K562 (cell line): Measurements from ENCODE around the gene PLCL1. TPM values are rescaled to one million over a fixed set of nuclear protein-coding genes. Genes with fewer than 3 reads are reported as not detected.

Experiments used
- ATAC-seq: fragments of 200-7000 bp; cut with Tn5 transposase; 3 replicates; pipeline ENCODE4 v1.9.1; 2020; ENCODE audit warnings: moderate library complexity
- BruUV-seq: library from RNA; stranded (reverse); fragments of 400-500 nt; replicated peaks from 2 replicates; lab custom pipeline; 2021; lab: Mats Ljungman, UMichigan
- CTCF ChIA-PET: fragments of 300-600 bp; formaldehyde crosslinking; extraction: SDS; loops from one replicate; lab custom pipeline; 2021; ENCODE audit warnings: low intra/inter-chr PET ratio; lab: Yijun Ruan, JAX
- POLR2A ChIA-PET: fragments of 300-600, 350-650 bp; sonication (Branson Sonifier 250); formaldehyde crosslinking; extraction: SDS; loops from one replicate; lab custom pipeline; 2021; ENCODE audit warnings: antibody characterized with exemption, inconsistent platforms; lab: Yijun Ruan, JAX
- DNase-seq, 4 experiments: peaks; one replicate each; pipeline versions ENCODE4 v3.0.0 to v3.0.0-alpha.2; 2011 to 2018; ENCODE audit warnings: low spot score in 3 of 4, mixed read lengths in 3 of 4; ENCODE audit errors: extremely low read depth in 1 of 4
- FAIRE-seq: peaks from 2 replicates; lab custom pipeline; 2011; peaks lifted over from hg19 to GRCh38; lab: Jason Lieb, UNC
- H2AFZ ChIP-seq: 2 replicates; pipeline ENCODE4 v1.6.0; 2011; ENCODE audit warnings: low read depth, low read length, control low read depth, inconsistent platforms
- H3K27ac ChIP-seq: fragments of 200-600 bp; 3 replicates; pipeline ENCODE4 v1.8.0; 2011; ENCODE audit warnings: low read depth, mild to moderate bottlenecking, control low read depth, inconsistent platforms, low read length, moderate library complexity, mixed read lengths; ENCODE audit errors: extremely low read depth
- H3K27me3 ChIP-seq, 2 experiments: fragments of 300-600 bp in 1 of 2; 2 replicates in 1 of 2; 3 replicates in 1 of 2; pipeline versions ENCODE4 v1.6.0 to v1.8.0; 2011; ENCODE audit warnings: inconsistent platforms in 2 of 2, low read length in 2 of 2, mild to moderate bottlenecking in 1 of 2, mixed read lengths in 1 of 2, moderate library complexity in 1 of 2; ENCODE audit not compliant: control insufficient read depth in 2 of 2, insufficient read depth in 2 of 2
- H3K36me3 ChIP-seq: fragments of 300-600 bp; 3 replicates; pipeline ENCODE4 v1.8.0; 2011; ENCODE audit warnings: mild to moderate bottlenecking, low read length, inconsistent platforms; ENCODE audit not compliant: control insufficient read depth, insufficient read depth
- H3K4me1 ChIP-seq, 2 experiments: fragments of 200-600 bp in 1 of 2; replicated peaks in 1 of 2; 2 replicates in 1 of 2; 3 replicates in 1 of 2; pipeline versions ENCODE4 v1.5.1 to v1.8.0; 2011; ENCODE audit warnings: inconsistent platforms in 2 of 2, low read length in 2 of 2, mild to moderate bottlenecking in 1 of 2, mixed read lengths in 1 of 2, moderate library complexity in 1 of 2; ENCODE audit not compliant: control insufficient read depth in 2 of 2, insufficient read depth in 2 of 2
- H3K4me2 ChIP-seq: 2 replicates; pipeline ENCODE4 v1.6.1; 2011; ENCODE audit warnings: low read length, control low read depth, inconsistent platforms, mixed read lengths; ENCODE audit not compliant: insufficient read depth
- H3K4me3 ChIP-seq: fragments of 200-600 bp; sonication (generic), shearing (Covaris generic); 2 replicates; pipeline ENCODE4 v1.5.1; 2016; ENCODE audit warnings: control low read depth, inconsistent platforms
- H3K79me2 ChIP-seq: fragments of 200-600 bp; 3 replicates; pipeline ENCODE4 v1.8.0; 2011; ENCODE audit warnings: low read length, inconsistent platforms; ENCODE audit not compliant: control insufficient read depth, insufficient read depth
- H3K9ac ChIP-seq, 2 experiments: 2 replicates each; pipeline versions ENCODE4 v1.6.0 to v1.6.1; 2011; ENCODE audit warnings: low read depth in 2 of 2, low read length in 2 of 2, control low read depth in 1 of 2, inconsistent platforms in 1 of 2, mild to moderate bottlenecking in 1 of 2, mixed read lengths in 1 of 2; ENCODE audit not compliant: insufficient read depth in 1 of 2
- H3K9me1 ChIP-seq: one replicate; pipeline ENCODE4 v1.6.0; 2011; ENCODE audit warnings: inconsistent platforms, mild to moderate bottlenecking, low read length, moderate library complexity; ENCODE audit not compliant: control insufficient read depth, insufficient read depth
- H3K9me3 ChIP-seq: replicated peaks from 2 replicates; pipeline ENCODE4 v1.5.1; 2011; ENCODE audit warnings: low read depth, low read length, inconsistent platforms; ENCODE audit not compliant: control insufficient read depth, insufficient read depth
- H4K20me1 ChIP-seq: replicated peaks from 2 replicates; pipeline ENCODE4 v1.6.1; 2011; ENCODE audit warnings: low read length, inconsistent platforms, mixed read lengths; ENCODE audit not compliant: control insufficient read depth, insufficient read depth
- ARHGAP35 ChIP-seq: fragments of 450-650 bp; IDR thresholded peaks from 2 replicates; pipeline ENCODE4 v1.6.1; 2018; ENCODE audit not compliant: partially characterized antibody
- GABPB2 ChIP-seq: fragments of 250-450 bp; sonication (Bioruptor Pico); conservative IDR thresholded peaks from 2 replicates; pipeline ENCODE4 v1.5.1; 2021; ENCODE audit warnings: mild to moderate bottlenecking
- HNRNPH1 ChIP-seq: fragments of 200-400 bp; formaldehyde crosslinking; optimal IDR thresholded peaks from 2 replicates; pipeline ENCODE3; 2017; ENCODE audit warnings: low read depth, mild to moderate bottlenecking, low read length, moderate library complexity
- NR2C2 ChIP-seq, 2 experiments: fragments of 200-800 bp in 1 of 2; sonication (Bioruptor generic) in 1 of 2; sonication (generic) in 1 of 2; formaldehyde crosslinking in 1 of 2; IDR thresholded peaks; 2 replicates each; pipeline versions ENCODE4 v1.6.1 to v1.8.0; 2016 to 2022; ENCODE audit warnings: mild to moderate bottlenecking in 1 of 2, missing compliant biosample characterization in 1 of 2, missing genetic modification characterization in 1 of 2, missing genetic modification reagents in 1 of 2
- WGBS: fragments of 100-300 bp; shearing (Covaris generic); methylation state at CpG from one replicate; pipeline ENCODE4 v1.1.6; 2016; ENCODE audit warnings: low coverage, mixed read lengths; ENCODE audit not compliant: insufficient coverage; ENCODE audit errors: missing lambda C conversion rate; 5-methylcytosine and 5-hydroxymethylcytosine counted together
- in situ Hi-C: fragments of 300-500 bp; cut with MboI; formaldehyde crosslinking; loops from 4 replicates; pipeline ENCODE4 v1.15.0; 2018; ENCODE audit warnings: inconsistent platforms, mixed read lengths
- intact Hi-C: fragments of 100-400 bp; cut with micrococcal nuclease; formaldehyde crosslinking; loops from 2 replicates; pipeline ENCODE4 v1.14.2; 2022
- polyA plus RNA-seq, 8 experiments: library from polyadenylated mRNA; depleted of rRNA in 4 of 8; stranded (reverse) in 5 of 8; unstranded in 3 of 8; fragments of >200 nt; fragmentation: Nextera tagmentation in 2 of 8; fragmentation: Illumina TruSeq in 1 of 8; extraction: Ambion mirVana in 2 of 8; extraction: Trizol in 1 of 8; gene quantifications; 2 replicates each; pipeline versions ENCODE4 v1.2.1 to v1.2.3, GENCODE V29; 2011 to 2014; ENCODE audit warnings: inconsistent platforms in 1 of 8, missing spikeins in 1 of 8
- total RNA-seq, 7 experiments: library from RNA; depleted of rRNA in 6 of 7; stranded (reverse); fragments of >200 nt in 6 of 7; fragmentation: Illumina TruSeq in 2 of 7; extraction: Trizol in 2 of 7; gene quantifications; 2 replicates each; pipeline versions ENCODE4 v1.2.1 to v1.2.3, GENCODE V29; 2011 to 2021; ENCODE audit warnings: low replicate concordance in 1 of 7

PLCL1 gene
- total and polyA plus RNA-seq, 9 of the 15 experiments (the other 6 are each of a cell fraction or from before 2014, with no cell fraction given) = 2.0 to 17.7 (median 8.6) TPM

- no peaks in the 10 kb centered on the region for H4K20me1 ChIP-seq
- ChIA-PET POLR2A (interaction anchor here (0.8 to 1.1 kb wide), 3 partner anchors 17 to 41 kb away, joined by 3 to 5 read pairs (median 3); no protein-coding TSS in a partner anchor), CTCF (no interaction called here)
- no peaks in the 10 kb centered on the region for H3K9me1 ChIP-seq
- peak overlapping the region; percentile 42 for H3K27ac ChIP-seq
- BruUV-seq = no TSS peak
- no peaks in the 10 kb centered on the region for H3K27me3 ChIP-seq
- no peak for DNase-seq
- intact Hi-C loops (no loop called here), in situ Hi-C loops (no loop called here)
- H3K4me2 ChIP-seq = no peak overlapping the region; the same call in 1 of the 2 replicates
- H3K79me2 ChIP-seq = peaks cover 79% of the 10 kb centered on the region
- H3K4me1 ChIP-seq = peaks cover 4 to 43% of the 10 kb centered on the region in 2 experiments; a peak in 3 of 5 replicates
- H3K9ac ChIP-seq = no peak overlapping the region
- H2AFZ ChIP-seq = peak overlapping the region; percentile 48
- H3K4me3 ChIP-seq = no peak overlapping the region
- no peaks in the 10 kb centered on the region for H3K36me3 ChIP-seq
- H3K9me3 ChIP-seq = no peaks in the 10 kb centered on the region
- FAIRE-seq = no peak
- TF ChIP-seq ARHGAP35 (no peak), HNRNPH1 (no peak), NR2C2 (CRISPR knock-in tag; IDR thresholded peaks at IDR 0.05) (no peak), NR2C2 (tag; IDR thresholded peaks at IDR 0.05) (0 out of 2 replicates have a peak, but pooled peaks have one; percentile 31), GABPB2 (CRISPR knock-in tag) (no peak)
- 40% methylated on average over 4 of the region's 7 CpGs for WGBS
- no peak for ATAC-seq
These were observed 87.6 kb downstream of the PLCL1 start for GRCh38 chr2:197891897-197892442.
